OCI-LY1 (cell line): ENCODE data around the gene ARHGAP10.

ENCODE experiments used
- H2AFZ ChIP-seq: fragments of 200-600 bp; sonication (generic), shearing (Covaris generic); 2 replicates; pipeline ENCODE4 v1.6.0; 2014; ENCODE audit warnings: antibody characterized with exemption, mild to moderate bottlenecking, low read length
- H3F3A ChIP-seq: fragments of 200-600 bp; sonication (generic), shearing (Covaris generic); 2 replicates; pipeline ENCODE4 v1.6.0; 2014; ENCODE audit warnings: mild to moderate bottlenecking, antibody characterized with exemption, low read length, moderate library complexity; ENCODE audit not compliant: insufficient read depth
- H3K27ac ChIP-seq: fragments of 200-600 bp; sonication (generic); 2 replicates; pipeline ENCODE4 v1.5.1; 2014; ENCODE audit warnings: low read length, mixed run types, mild to moderate bottlenecking, low read depth; ENCODE audit not compliant: poor library complexity, severe bottlenecking
- H3K27me3 ChIP-seq: fragments of 200-600 bp; sonication (generic); 2 replicates; pipeline ENCODE4 v1.6.0; 2014; ENCODE audit warnings: antibody characterized with exemption, mild to moderate bottlenecking, low read length, moderate library complexity; ENCODE audit not compliant: insufficient read depth
- H3K36me3 ChIP-seq: fragments of 200-600 bp; sonication (generic); 2 replicates; pipeline ENCODE4 v1.6.1; 2014; ENCODE audit warnings: mild to moderate bottlenecking, antibody characterized with exemption, low read length, moderate library complexity, mixed read lengths; ENCODE audit not compliant: insufficient read depth
- H3K4me1 ChIP-seq: fragments of 200-600 bp; sonication (generic); 2 replicates; pipeline ENCODE4 v1.5.1; 2014; ENCODE audit warnings: mild to moderate bottlenecking, low read length, moderate library complexity; ENCODE audit not compliant: insufficient read depth, severe bottlenecking
- H3K4me2 ChIP-seq: fragments of 200-600 bp; sonication (generic), shearing (Covaris generic); 2 replicates; pipeline ENCODE4 v1.6.1; 2014; ENCODE audit warnings: low read length
- H3K4me3 ChIP-seq: fragments of 200-600 bp; sonication (generic); 2 replicates; pipeline ENCODE4 v1.5.1; 2014; ENCODE audit warnings: low read length, low read depth, mild to moderate bottlenecking, mixed read lengths; ENCODE audit not compliant: poor library complexity, severe bottlenecking
- H3K79me2 ChIP-seq: fragments of 200-600 bp; shearing (Covaris generic); 2 replicates; pipeline ENCODE4 v1.6.1; 2016; ENCODE audit warnings: mixed run types, low read length, mixed read lengths; ENCODE audit not compliant: insufficient read depth
- H3K9ac ChIP-seq: fragments of 200-600 bp; sonication (generic), shearing (Covaris generic); 2 replicates; pipeline ENCODE4 v1.6.1; 2014; ENCODE audit warnings: mild to moderate bottlenecking, low read length, mixed read lengths
- H3K9me2 ChIP-seq: fragments of 200-600 bp; sonication (generic), shearing (Covaris generic); 2 replicates; pipeline ENCODE4 v1.6.1; 2014; ENCODE audit warnings: low read depth, mild to moderate bottlenecking, low read length, mixed read lengths
- H3K9me3 ChIP-seq: fragments of 200-600 bp; shearing (Covaris generic); 2 replicates; pipeline ENCODE4 v1.6.1; 2014; ENCODE audit warnings: low read length, mixed read lengths
- H4K20me1 ChIP-seq: fragments of 200-600 bp; sonication (generic), shearing (Covaris generic); 2 replicates; pipeline ENCODE4 v1.6.0; 2016; ENCODE audit warnings: mild to moderate bottlenecking, low read length; ENCODE audit not compliant: insufficient read depth
- EZH2 ChIP-seq: fragments of 200-600 bp; sonication (generic), shearing (Covaris generic); IDR thresholded peaks from 2 replicates; pipeline ENCODE4 v1.8.0; 2017; ENCODE audit warnings: borderline replicate concordance, mixed run types, mild to moderate bottlenecking, antibody characterized with exemption, low read length, moderate library complexity, mixed read lengths
- TF ChIP-seq, protein P1 (sequence below): fragments of 200-600 bp; sonication (generic), shearing (Covaris generic); IDR thresholded peaks from 2 replicates; pipeline ENCODE4 v1.5.1; 2017; ENCODE audit warnings: mild to moderate bottlenecking, antibody characterized with exemption, low read length, moderate library complexity, mixed read lengths

ARHGAP10 gene

DNA sequence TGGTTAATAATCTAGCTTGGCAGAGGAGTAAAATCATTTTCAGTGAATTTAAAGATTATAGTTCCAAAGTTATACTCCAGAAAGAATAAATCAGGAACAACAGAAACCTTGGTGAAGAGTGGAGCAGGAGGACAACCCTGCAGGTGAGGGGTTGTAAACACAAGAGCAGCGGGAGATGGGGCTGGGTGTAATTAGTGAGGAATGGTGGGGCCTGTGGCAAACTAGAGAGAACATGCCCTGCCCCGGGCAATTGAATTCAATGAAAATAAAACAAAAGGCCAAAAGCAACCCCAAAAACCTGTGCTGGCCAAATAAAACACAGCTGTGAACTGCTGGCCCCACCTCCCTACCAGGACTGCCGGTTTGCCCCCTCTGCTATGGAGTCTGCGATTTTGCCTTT, 385.1 kb downstream of the ARHGAP10 start:
- no peaks in the 10 kb centered on the region for H3K79me2 ChIP-seq
- no peak overlapping the region for H3K9ac ChIP-seq
- H3K9me3 ChIP-seq, result no peaks in the 10 kb centered on the region
- no peak overlapping the region for H3K4me3 ChIP-seq
- H3K27me3 ChIP-seq, result no peaks in the 10 kb centered on the region
- no peak overlapping the region for H2AFZ ChIP-seq
- no peaks in the 10 kb centered on the region for H3K9me2 ChIP-seq
- H3K27ac ChIP-seq, result no peak overlapping the region
- H4K20me1 ChIP-seq, result no peaks in the 10 kb centered on the region
- no peak overlapping the region for H3K4me2 ChIP-seq
- TF ChIP-seq, protein P1, sequence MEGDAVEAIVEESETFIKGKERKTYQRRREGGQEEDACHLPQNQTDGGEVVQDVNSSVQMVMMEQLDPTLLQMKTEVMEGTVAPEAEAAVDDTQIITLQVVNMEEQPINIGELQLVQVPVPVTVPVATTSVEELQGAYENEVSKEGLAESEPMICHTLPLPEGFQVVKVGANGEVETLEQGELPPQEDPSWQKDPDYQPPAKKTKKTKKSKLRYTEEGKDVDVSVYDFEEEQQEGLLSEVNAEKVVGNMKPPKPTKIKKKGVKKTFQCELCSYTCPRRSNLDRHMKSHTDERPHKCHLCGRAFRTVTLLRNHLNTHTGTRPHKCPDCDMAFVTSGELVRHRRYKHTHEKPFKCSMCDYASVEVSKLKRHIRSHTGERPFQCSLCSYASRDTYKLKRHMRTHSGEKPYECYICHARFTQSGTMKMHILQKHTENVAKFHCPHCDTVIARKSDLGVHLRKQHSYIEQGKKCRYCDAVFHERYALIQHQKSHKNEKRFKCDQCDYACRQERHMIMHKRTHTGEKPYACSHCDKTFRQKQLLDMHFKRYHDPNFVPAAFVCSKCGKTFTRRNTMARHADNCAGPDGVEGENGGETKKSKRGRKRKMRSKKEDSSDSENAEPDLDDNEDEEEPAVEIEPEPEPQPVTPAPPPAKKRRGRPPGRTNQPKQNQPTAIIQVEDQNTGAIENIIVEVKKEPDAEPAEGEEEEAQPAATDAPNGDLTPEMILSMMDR, result no peak
- TF ChIP-seq EZH2, result no peak
- peaks cover 28% of the 10 kb centered on the region for H3K4me1 ChIP-seq
- no peaks in the 10 kb centered on the region for H3K36me3 ChIP-seq
- no peaks in the 10 kb centered on the region for H3F3A ChIP-seq

DNA sequence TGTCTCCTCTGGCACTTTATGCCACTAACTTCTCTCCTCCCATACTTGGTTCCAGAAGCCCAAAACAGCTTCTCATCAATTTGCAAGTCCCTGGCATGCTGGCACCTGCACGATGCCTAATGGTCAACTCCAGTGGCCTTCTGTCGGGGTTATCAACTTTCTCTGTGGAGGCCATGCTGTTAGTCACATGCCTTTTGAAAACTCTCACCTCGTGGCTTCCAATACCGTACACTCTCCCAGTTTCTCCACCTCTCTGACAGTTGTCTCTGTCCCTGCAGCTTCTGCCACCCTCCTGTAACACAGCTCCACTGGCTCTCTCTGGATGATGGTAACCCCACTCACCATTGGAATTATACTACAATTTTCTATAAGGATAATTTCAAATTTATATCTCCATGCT, 386.3 kb downstream of the ARHGAP10 start:
- Histone ChIP-seq H3K9me2 (no peaks in the 10 kb centered on the region), H3K9ac (no peak overlapping the region), H3K4me3 (no peak overlapping the region), H3K4me1 (peaks cover 28% of the 10 kb centered on the region), H3F3A (no peaks in the 10 kb centered on the region), H3K4me2 (no peak overlapping the region), H2AFZ (no peak overlapping the region), H3K79me2 (no peaks in the 10 kb centered on the region), H3K27ac (no peak overlapping the region), H3K27me3 (no peaks in the 10 kb centered on the region), H4K20me1 (no peaks in the 10 kb centered on the region), H3K36me3 (no peaks in the 10 kb centered on the region), H3K9me3 (peaks cover 2% of the 10 kb centered on the region; the same call in 1 of the 2 replicates)
- TF ChIP-seq, protein P1, result no peak
- TF ChIP-seq EZH2, result no peak

DNA sequence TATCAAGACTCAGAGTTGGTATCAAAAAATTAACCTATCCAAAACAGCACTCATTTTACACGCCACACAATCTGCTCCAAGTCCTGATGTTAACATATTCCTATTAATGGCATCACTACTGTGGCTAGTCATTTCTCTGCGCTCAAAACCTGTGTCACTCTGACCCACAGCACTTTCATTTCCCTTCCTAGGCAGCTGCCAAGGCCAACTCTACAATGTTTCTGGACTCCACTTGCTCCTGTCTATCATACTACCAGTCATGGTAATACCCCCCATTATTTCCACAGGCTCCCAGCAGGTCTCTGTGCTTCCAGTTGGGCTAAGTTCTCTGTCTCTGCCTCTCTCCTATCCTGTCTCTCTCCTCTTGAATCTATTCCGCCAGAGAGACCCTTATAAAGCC, 386.7 kb downstream of the ARHGAP10 start:
- Histone ChIP-seq H3F3A (no peaks in the 10 kb centered on the region), H4K20me1 (no peaks in the 10 kb centered on the region), H3K27ac (no peak overlapping the region), H3K36me3 (no peaks in the 10 kb centered on the region), H2AFZ (no peak overlapping the region), H3K9ac (no peak overlapping the region), H3K27me3 (no peaks in the 10 kb centered on the region), H3K4me3 (no peak overlapping the region), H3K4me1 (peaks cover 31% of the 10 kb centered on the region), H3K79me2 (no peaks in the 10 kb centered on the region), H3K4me2 (no peak overlapping the region), H3K9me3 (peaks cover 2% of the 10 kb centered on the region; the same call in 1 of the 2 replicates), H3K9me2 (no peaks in the 10 kb centered on the region)
- TF ChIP-seq, protein P1, result no peak
- no peak for TF ChIP-seq EZH2
